Activated T-cell treated with anti-CD3 and anti-CD28 coated beads for 4 hours (primary cell): ENCODE results near the gene MFAP1.
A peak's percentile ranks its signal among the peaks of the same experiment; 100 is the strongest.
"Not testable (repeated sequence)": the region's sequence is repeated elsewhere in the genome, so short reads cannot be mapped to it uniquely, and the experiment has no call there.

Experiments used
- DNase-seq: peaks from one replicate; pipeline ENCODE4 v3.0.0-alpha.2; 2020

MFAP1 gene

DNA sequence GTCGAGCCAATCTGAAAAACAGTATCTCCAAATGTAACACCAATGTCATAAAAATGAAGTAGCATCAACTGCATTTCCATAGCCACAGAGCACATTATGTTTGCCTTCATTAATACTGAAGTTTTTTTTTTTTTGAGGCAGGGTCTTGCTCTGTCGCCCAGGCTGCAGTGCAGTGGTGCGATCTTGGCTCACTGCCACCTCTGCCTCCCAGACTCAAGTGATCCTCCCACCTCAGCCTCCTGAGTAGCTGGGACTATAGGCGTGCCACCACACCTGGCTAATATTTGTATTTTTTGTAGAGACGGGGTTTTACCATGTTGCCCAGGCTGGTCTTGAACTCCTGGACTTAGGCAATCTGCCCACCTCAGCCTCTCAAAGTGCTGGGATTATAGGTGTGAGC, 9.4 kb downstream of the MFAP1 start:
- not testable (repeated sequence) for DNase-seq

- no peak for DNase-seq
Observed at GRCh38 chr15:43808960-43809678, 15.4 kb downstream of the MFAP1 start.

- no peak for DNase-seq
Observed at GRCh38 chr15:43808435-43808950, 16.0 kb downstream of the MFAP1 start.

- not testable (repeated sequence) for DNase-seq
Observed at GRCh38 chr15:43802676-43803075, 21.8 kb downstream of the MFAP1 start.

GRCh38 chr15:43800286-43801141, 24.0 kb downstream of the MFAP1 start, which contains the start of gene HYPK:
Gene HYPK (plus strand): TSS chr15:43800599. CDS start chr15:43800623, 24 bp downstream.
- peak; percentile 91 for DNase-seq

DNA sequence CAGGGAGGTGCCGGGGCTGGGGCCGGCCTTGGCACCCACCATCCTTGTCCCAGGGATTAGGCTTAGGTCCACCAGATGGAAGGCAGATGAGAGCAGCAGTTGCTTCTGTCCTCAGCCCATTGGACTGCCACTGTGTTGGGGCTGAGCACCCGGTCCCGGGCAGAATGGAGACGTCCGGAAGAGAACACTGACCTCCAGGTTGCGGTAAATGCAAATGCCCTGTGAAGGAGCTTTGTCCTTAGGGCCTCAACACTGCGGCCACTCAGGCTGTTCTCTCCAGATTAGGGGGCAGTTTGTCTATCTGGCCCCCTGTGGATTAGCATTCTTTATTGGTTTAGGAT, 24.6 kb downstream of the MFAP1 start, which contains the start of gene SERINC4:
TSS of gene SERINC4 (minus strand) at position 276 of the 341 bp plus-strand sequence. CDS start at position 42, 234 bp downstream.
- DNase-seq, result no peak

DNA sequence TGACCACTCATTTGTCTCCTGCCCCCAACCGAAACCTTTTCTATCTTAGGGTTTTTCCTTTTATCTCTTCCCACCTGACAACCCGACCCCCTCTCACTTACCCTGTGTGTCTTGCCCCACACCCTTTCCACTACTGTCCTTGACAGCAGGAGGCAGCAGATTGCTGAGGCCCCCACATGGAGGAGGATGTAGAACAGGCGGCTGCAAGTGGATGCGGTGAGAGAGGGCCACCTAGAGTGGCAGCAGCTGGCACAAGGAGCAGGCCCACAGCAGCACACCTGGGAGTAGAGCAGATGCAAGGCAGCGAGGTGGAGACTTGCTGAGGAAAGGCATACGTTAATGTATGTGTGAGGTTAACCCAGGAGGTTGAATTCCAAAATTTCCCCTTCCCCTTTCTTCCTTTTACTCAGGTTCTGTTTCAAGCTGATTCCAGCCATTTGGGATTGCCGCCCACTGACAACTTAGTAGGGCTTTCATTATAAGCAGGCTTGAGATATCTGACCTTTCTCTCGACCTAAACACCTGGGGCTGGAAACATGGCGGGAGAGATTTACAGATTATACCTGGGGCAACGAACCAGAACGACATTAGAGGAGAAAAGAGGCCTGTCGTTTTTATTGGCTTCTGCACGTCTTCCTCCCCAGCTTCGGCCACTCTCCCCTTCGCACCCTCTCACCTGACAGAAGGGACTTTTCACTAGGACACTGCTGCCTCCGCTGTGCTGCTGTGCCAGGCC, 25.1 kb downstream of the MFAP1 start:
- DNase-seq, result no peak

DNA sequence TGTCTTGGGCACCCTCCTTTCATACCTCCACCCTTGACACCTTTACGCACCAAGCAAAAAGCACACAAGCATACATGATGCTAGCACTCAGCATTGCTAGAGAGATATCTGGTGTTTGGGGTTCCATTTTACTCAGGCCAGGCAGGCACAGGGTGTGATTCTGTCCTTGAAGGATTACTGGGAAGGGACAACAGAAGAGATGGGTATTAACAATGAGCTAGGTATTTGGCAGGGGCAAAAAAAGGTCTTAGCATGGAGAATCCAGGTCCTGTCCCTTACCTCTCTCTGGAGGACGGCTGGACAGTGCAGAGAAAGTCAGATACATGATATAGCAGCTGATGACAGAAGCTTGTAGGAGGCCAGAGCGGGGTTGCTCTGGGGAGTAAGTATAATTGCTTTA, 27.9 kb downstream of the MFAP1 start:
- DNase-seq, result no peak

DNA sequence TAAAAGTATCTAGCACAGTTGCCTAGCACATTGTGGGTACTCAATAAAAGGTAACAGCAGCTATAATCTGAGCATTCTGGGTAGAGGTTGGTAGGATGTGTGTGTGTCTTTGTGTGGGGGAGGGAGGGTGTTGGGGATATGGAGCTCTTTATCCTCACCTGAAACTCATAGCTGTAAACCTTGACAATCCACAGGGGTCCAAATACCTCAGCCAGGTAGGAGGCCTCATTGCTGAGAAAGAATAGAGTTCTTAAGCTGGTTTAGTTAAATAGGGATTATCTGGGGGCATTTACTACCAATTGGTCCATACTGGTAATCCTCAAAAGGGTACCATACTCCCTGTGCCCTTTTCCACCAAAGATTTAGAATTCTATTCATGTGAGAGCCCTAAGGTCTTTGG, 28.5 kb downstream of the MFAP1 start:
- DNase-seq, result no peak

DNA sequence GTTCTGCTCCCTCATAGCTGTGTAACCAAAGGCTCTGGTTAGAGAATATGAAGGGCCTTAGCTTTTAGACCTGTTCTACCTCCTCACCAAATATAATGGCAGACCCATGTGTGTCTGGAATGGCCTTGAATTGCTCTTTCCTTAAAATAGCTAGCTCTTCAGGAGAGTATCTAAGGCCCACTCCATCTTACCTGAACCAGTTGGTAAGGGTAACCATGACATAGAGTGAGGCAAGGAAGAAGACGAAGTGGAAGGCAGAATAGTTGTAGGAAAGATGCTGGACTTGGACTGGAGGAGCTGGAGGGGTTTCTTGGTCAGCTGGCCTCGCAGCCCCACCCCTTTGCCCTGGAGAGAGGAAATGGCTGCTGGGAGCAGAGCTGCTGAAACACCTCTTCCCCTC, 29.3 kb downstream of the MFAP1 start:
- no peak for DNase-seq

GRCh38 chr15:43794269-43795037, 30.0 kb downstream of the MFAP1 start:
- DNase-seq, result no peak

- no peak for DNase-seq
Observed at GRCh38 chr15:43793647-43794046, 30.8 kb downstream of the MFAP1 start.

- no peak for DNase-seq
Observed at GRCh38 chr15:43792761-43793476, 31.6 kb downstream of the MFAP1 start.

DNA sequence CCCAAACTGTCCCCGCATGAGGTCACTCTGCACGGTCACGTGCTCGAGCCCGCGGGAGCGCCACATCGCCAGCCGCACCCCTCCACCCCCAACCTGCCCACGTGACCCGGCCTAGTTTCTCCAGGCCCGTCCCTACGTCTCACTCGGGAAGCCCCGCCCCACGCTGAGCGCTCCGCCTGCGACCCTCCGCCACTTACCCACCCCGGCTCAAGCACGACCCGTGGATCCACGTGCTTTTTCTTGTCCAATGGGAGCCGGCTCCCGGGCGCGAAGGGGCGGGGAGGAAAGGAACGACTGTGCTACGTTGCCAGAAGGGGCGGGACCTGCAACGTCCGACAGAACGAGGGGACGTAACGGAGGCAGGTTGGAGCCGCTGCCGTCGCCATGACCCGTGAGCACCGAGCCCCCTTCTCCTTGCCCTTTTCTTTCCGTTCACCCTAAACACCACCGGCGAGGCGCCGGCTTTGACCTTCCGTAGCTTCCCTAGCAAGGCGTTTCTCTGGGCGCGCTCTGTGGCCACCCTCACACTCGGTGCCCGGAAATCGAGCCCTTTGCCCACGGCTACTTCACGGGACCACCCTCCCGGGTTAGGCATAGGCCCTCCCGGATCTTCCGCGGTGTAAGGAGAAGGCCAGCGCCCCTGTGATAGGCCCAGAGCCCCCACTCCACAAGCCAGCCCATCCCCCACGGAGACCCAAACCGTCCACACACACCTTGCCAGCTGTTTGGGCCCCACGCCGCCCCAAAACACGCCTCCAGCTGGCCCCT, 32.3 kb downstream of the MFAP1 start, which contains the start of gene SERF2:
TSS of gene SERF2 (plus strand) at position 328 of the 768 bp plus-strand sequence. CDS start at position 385, 57 bp downstream.
- peak; percentile 100 for DNase-seq

DNA sequence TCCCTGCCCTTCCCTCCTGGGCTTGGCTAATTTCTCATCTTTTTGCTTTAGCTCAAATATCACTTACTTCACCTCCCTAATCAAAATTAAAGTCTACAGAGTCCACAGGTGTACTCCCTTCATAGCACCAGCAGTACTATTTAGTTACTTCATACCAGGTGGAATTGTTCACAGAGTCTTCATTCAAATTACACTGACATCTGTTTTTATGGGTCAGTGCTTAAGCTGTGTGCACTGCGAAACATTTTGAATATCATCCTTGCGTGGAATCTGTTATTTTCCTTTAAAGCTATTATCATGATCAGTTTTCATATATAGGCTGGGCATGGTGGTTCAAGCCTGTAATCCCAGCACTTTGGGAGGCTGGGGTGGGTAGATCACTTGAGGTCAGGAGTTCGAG, 35.1 kb downstream of the MFAP1 start:
- no peak for DNase-seq

DNA sequence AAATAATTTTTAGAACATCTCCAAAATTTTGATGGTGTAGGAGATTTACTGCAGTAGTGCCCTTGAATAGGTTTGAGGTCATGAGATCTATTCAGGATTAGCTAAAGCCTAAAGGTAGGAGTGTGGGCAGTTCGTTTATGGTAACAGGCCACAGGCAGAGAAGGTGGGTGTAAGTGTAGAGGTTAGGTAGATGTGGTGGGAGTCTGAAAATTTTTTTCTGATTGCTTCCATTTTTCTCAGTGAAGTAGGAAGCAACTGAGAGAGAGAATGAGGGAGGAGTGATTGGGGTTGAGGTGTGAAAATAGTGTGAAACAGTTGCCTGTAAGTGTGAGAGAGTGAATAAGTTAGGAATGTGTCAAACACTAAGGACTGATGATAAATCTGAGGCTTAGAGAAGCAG, 45.5 kb downstream of the MFAP1 start:
- no peak for DNase-seq

- peak; percentile 78 for DNase-seq
Observed at GRCh38 chr15:43777267-43777914, 47.1 kb downstream of the MFAP1 start.

- peak; percentile 71 for DNase-seq
Observed at GRCh38 chr15:43776718-43777266, 47.7 kb downstream of the MFAP1 start, which contains the start of gene ELL3. Gene ELL3 (minus strand): TSS chr15:43776966. CDS start chr15:43776901, 65 bp downstream.

- no peak for DNase-seq
Observed at GRCh38 chr15:43776101-43776717, 48.3 kb downstream of the MFAP1 start.
